Mammary epithelial cell (primary cell): ENCODE results near the gene BIVM.

Source experiments
- CTCF ChIP-seq, 2 donors: IDR thresholded peaks in 1 of 2; conservative IDR thresholded peaks in 1 of 2; 2 replicates each; pipeline ENCODE4 v1.5.1; 2011 to 2012; ENCODE audit warnings: inconsistent platforms in 2 of 2, low read length in 2 of 2, mild to moderate bottlenecking in 2 of 2, control low read depth in 1 of 2, low read depth in 1 of 2; ENCODE audit not compliant: insufficient read depth in 1 of 2; ENCODE audit errors: extremely low read depth in 1 of 2
- EZH2 ChIP-seq: IDR thresholded peaks from 2 replicates; pipeline ENCODE4 v1.6.1; 2012; ENCODE audit warnings: low read length, inconsistent platforms, borderline replicate concordance

GRCh38 chr13:102763741-102764140 lies 35.2 kb upstream of the BIVM start:
- TF ChIP-seq EZH2 (no peak), CTCF (conservative IDR thresholded peaks at IDR 0.05 in 1 of 2, IDR thresholded peaks at IDR 0.05 in 1 of 2; ENCODE audit: extremely low read depth in 1 of 2, insufficient read depth in 1 of 2, low read depth in 1 of 2, low read length in 2 of 2) (no peak)
